ENCODE data around the gene CDKN2D.
A peak's percentile ranks its signal among the peaks of the same experiment; 100 is the strongest.
"Not testable (repeated sequence)": the region's sequence is repeated elsewhere in the genome, so short reads cannot be mapped to it uniquely, and the experiment has no call there.

The CDKN2D gene

GRCh38 chr19:10551006-10551405, 17.8 kb downstream of the CDKN2D start:
- DNase-seq: not testable (repeated sequence)

- no peak for DNase-seq
Observed at GRCh38 chr19:10550336-10550735, 18.4 kb downstream of the CDKN2D start.

GRCh38 chr19:10549733-10550132, 19.0 kb downstream of the CDKN2D start:
- DNase-seq: no peak

- no peak for DNase-seq
Observed at GRCh38 chr19:10548746-10549276, 20.0 kb downstream of the CDKN2D start.

GRCh38 chr19:10546817-10547216, 22.0 kb downstream of the CDKN2D start:
- DNase-seq: no peak

- no peak for DNase-seq
Observed at GRCh38 chr19:10544753-10545251, 24.0 kb downstream of the CDKN2D start.

GRCh38 chr19:10544242-10544752, 24.5 kb downstream of the CDKN2D start:
- no peak for DNase-seq

- peak; percentile 55 for DNase-seq
Observed at GRCh38 chr19:10543420-10544241, 25.1 kb downstream of the CDKN2D start, which contains the start of gene ATG4D. Gene ATG4D, plus strand, starts transcription at chr19:10543904. Its CDS starts 187 bp downstream, at chr19:10544091.

GRCh38 chr19:10543059-10543419, 25.7 kb downstream of the CDKN2D start:
- DNase-seq: no peak

GRCh38 chr19:10539016-10539415, 29.8 kb downstream of the CDKN2D start:
- not testable (repeated sequence) for DNase-seq

GRCh38 chr19:10538204-10538983, 30.4 kb downstream of the CDKN2D start:
- DNase-seq: no peak

GRCh38 chr19:10537668-10538067, 31.1 kb downstream of the CDKN2D start:
- DNase-seq: no peak

- no peak for DNase-seq
Observed at GRCh38 chr19:10535613-10536012, 33.2 kb downstream of the CDKN2D start.

GRCh38 chr19:10533646-10534386, 35.0 kb downstream of the CDKN2D start:
- no peak for DNase-seq

GRCh38 chr19:10532457-10532856, 36.3 kb downstream of the CDKN2D start:
- DNase-seq: no peak

GRCh38 chr19:10526887-10527286, 41.9 kb downstream of the CDKN2D start:
- not testable (repeated sequence) for DNase-seq

GRCh38 chr19:10525636-10526035, 43.1 kb downstream of the CDKN2D start:
- no peak for DNase-seq

GRCh38 chr19:10523135-10523636, 45.6 kb downstream of the CDKN2D start:
- no peak for DNase-seq

GRCh38 chr19:10521461-10522171, 47.2 kb downstream of the CDKN2D start:
- no peak for DNase-seq

- DNase-seq: no peak
Observed at GRCh38 chr19:10520652-10521318, 48.0 kb downstream of the CDKN2D start.

GRCh38 chr19:10519421-10519820, 49.4 kb downstream of the CDKN2D start:
- DNase-seq: no peak
